GM12878 (cell line): ENCODE results near the gene AP1G2. TPM values are rescaled to one million over a fixed set of nuclear protein-coding genes. Genes with fewer than 3 reads are reported as not detected.

Experiments
- ATAC-seq: fragments of 200-7000 bp; cut with Tn5 transposase; 3 replicates; pipeline ENCODE4 v1.9.1; 2020; ENCODE audit warnings: mild to moderate bottlenecking, moderate library complexity
- BruUV-seq: library from RNA; stranded (reverse); fragments of 400-500 nt; replicated peaks from 2 replicates; lab custom pipeline; 2021; lab: Mats Ljungman, UMichigan
- CTCF ChIA-PET: fragments of 300-600 bp; sonication (Branson Sonifier 250); formaldehyde crosslinking; extraction: SDS; loops from one replicate; lab custom pipeline; 2021; ENCODE audit warnings: inconsistent platforms; lab: Yijun Ruan, JAX
- POLR2A ChIA-PET: fragments of 350-600 bp; formaldehyde crosslinking; extraction: SDS; loops from one replicate; lab custom pipeline; 2021; ENCODE audit warnings: inconsistent platforms; lab: Charles Lee
- RAD21 ChIA-PET: fragments of 300-600 bp; sonication (Branson Sonifier 250); formaldehyde crosslinking; loops from one replicate; lab custom pipeline; 2023; ENCODE audit warnings: antibody characterized with exemption; ENCODE audit not compliant: unreplicated experiment; lab: Charles Lee
- SMC1A ChIA-PET: fragments of 300-600 bp; sonication (Branson Sonifier 250); formaldehyde crosslinking; loops from one replicate; lab custom pipeline; 2023; ENCODE audit not compliant: unreplicated experiment, uncharacterized antibody; lab: Charles Lee
- DNase-seq: peaks from one replicate; pipeline ENCODE4 v3.0.0-alpha.2; 2011; ENCODE audit warnings: low read depth, low spot score
- FAIRE-seq: peaks from 3 replicates; lab custom pipeline; 2011; peaks lifted over from hg19 to GRCh38; lab: Jason Lieb, UNC
- H2AFZ ChIP-seq: 2 replicates; pipeline ENCODE4 v1.6.0; 2011; ENCODE audit warnings: low read depth, low read length, control low read depth; ENCODE audit not compliant: control insufficient read depth
- H3K27ac ChIP-seq: 2 replicates; pipeline ENCODE4 v1.5.1; 2011; ENCODE audit warnings: control low read depth; ENCODE audit not compliant: control insufficient read depth, insufficient read depth
- H3K27me3 ChIP-seq, 2 experiments: replicated peaks in 1 of 2; 2 replicates each; pipeline versions ENCODE4 v1.6.0 to v1.6.1; 2011; ENCODE audit warnings: low read length in 1 of 2; ENCODE audit not compliant: control insufficient read depth in 2 of 2, insufficient read depth in 2 of 2
- H3K36me3 ChIP-seq, 2 experiments: 2 replicates each; pipeline ENCODE4 v1.5.1; 2011; ENCODE audit warnings: low read length in 1 of 2; ENCODE audit not compliant: control insufficient read depth in 2 of 2, insufficient read depth in 2 of 2
- H3K4me1 ChIP-seq: 2 replicates; pipeline ENCODE4 v1.6.1; 2011; ENCODE audit warnings: mild to moderate bottlenecking, low read length, moderate library complexity, mixed read lengths; ENCODE audit not compliant: control insufficient read depth, insufficient read depth
- H3K4me2 ChIP-seq: 2 replicates; pipeline ENCODE4 v1.6.0; 2011; ENCODE audit warnings: control low read depth; ENCODE audit not compliant: control insufficient read depth, insufficient read depth
- H3K4me3 ChIP-seq: fragments of 200-600 bp; sonication (generic); 2 replicates; pipeline ENCODE4 v1.5.1; 2016
- H3K79me2 ChIP-seq: 2 replicates; pipeline ENCODE4 v1.6.0; 2011; ENCODE audit warnings: low read length; ENCODE audit not compliant: control insufficient read depth, insufficient read depth
- H3K9ac ChIP-seq: 2 replicates; pipeline ENCODE4 v1.8.0; 2011; ENCODE audit warnings: low read length, control low read depth, mixed read lengths; ENCODE audit not compliant: control insufficient read depth, insufficient read depth
- H3K9me3 ChIP-seq: replicated peaks from 3 replicates; pipeline ENCODE4 v1.5.1; 2011; ENCODE audit warnings: mild to moderate bottlenecking, low read length; ENCODE audit not compliant: control insufficient read depth, insufficient read depth
- H4K20me1 ChIP-seq: 2 replicates; pipeline ENCODE4 v1.6.0; 2011; ENCODE audit not compliant: control insufficient read depth, insufficient read depth
- E2F4 ChIP-seq: IDR thresholded peaks from 2 replicates; pipeline ENCODE4 v1.6.1; 2012; ENCODE audit warnings: low read depth, low read length, improper control_type of control experiment
- MYC ChIP-seq: IDR thresholded peaks from 2 replicates; pipeline ENCODE4 v1.6.1; 2011; ENCODE audit warnings: mild to moderate bottlenecking, low read length, moderate library complexity, inconsistent platforms; ENCODE audit not compliant: insufficient read depth, insufficient replicate concordance, insufficient read length, severe bottlenecking
- POLR2A ChIP-seq: IDR thresholded peaks from 2 replicates; pipeline ENCODE4 v1.6.1; 2011; ENCODE audit warnings: low read depth, mild to moderate bottlenecking, low read length
- ZBED1 ChIP-seq: IDR thresholded peaks from 2 replicates; pipeline ENCODE4 v1.6.1; 2016; ENCODE audit warnings: borderline replicate concordance
- ZSCAN29 ChIP-seq: fragments of 450-650 bp; IDR thresholded peaks from 2 replicates; pipeline ENCODE4 v1.6.1; 2017; ENCODE audit warnings: mild to moderate bottlenecking, moderate library complexity
- WGBS: methylation state at CpG from one replicate; pipeline ENCODE4 v1.1.6; 2016; ENCODE audit warnings: low lambda C conversion rate; ENCODE audit not compliant: insufficient replicate concordance, insufficient coverage; ENCODE audit errors: missing lambda C conversion rate; 5-methylcytosine and 5-hydroxymethylcytosine counted together
- in situ Hi-C: fragments of 300-500 bp; cut with MboI; formaldehyde crosslinking; loops from 9 replicates; pipeline ENCODE4 v1.14.3; 2018; ENCODE audit warnings: mixed read lengths
- intact Hi-C: fragments of 100-400 bp; cut with micrococcal nuclease; formaldehyde crosslinking; loops from one replicate; pipeline ENCODE4 v1.14.2; 2022; ENCODE audit not compliant: unreplicated experiment
- polyA plus RNA-seq, 11 experiments: library from polyadenylated mRNA; depleted of rRNA in 4 of 11; unstranded in 6 of 11; stranded (reverse) in 5 of 11; fragments of >200 nt; fragmentation: Nextera tagmentation in 4 of 11; fragmentation: Illumina TruSeq in 1 of 11; extraction: Ambion mirVana in 4 of 11; extraction: Trizol in 1 of 11; gene quantifications; 1 replicate in 1 of 11; 2 replicates in 10 of 11; pipeline versions ENCODE4 v1.2.1 to v1.2.3, GENCODE V29; 2011 to 2016; ENCODE audit warnings: inconsistent platforms in 2 of 11, missing spikeins in 2 of 11, low read depth in 1 of 11
- total RNA-seq, 4 experiments: library from RNA; depleted of rRNA in 3 of 4; stranded (reverse); fragments of >200 nt in 3 of 4; fragmentation: Illumina TruSeq in 1 of 4; extraction: Trizol in 1 of 4; gene quantifications; 2 replicates each; pipeline versions ENCODE4 v1.2.1 to v1.2.3, GENCODE V29; 2013 to 2021

The AP1G2 gene
- total and polyA plus RNA-seq, 10 of the 15 experiments (the other 5 are each of a cell fraction or from before 2014, with no cell fraction given) = 41.5 to 146 (median 103) TPM

GRCh38 chr14:23561259-23561658, 6.3 kb downstream of the AP1G2 start:
- peaks cover 17 to 23% of the 10 kb centered on the region in 2 experiments for H3K36me3 ChIP-seq
- H3K4me2 ChIP-seq = no peak overlapping the region
- peak; percentile 10; the same call in 1 of the 2 replicates for TF ChIP-seq POLR2A
- TF ChIP-seq ZBED1 = no peak
- TF ChIP-seq MYC = no peak
- no peak for TF ChIP-seq E2F4
- TF ChIP-seq ZSCAN29 = no peak
- peaks cover 27% of the 10 kb centered on the region for H3K79me2 ChIP-seq
- no peaks in the 10 kb centered on the region for H4K20me1 ChIP-seq
- CTCF ChIA-PET = interaction anchor here (0.6 to 13.1 kb wide), 14 partner anchors 9 to 516 kb away, joined by 3 to 436 read pairs (median 8); partner anchors contain the start of genes NGDN, PABPN1 and ZFHX2
- H3K9ac ChIP-seq = no peak overlapping the region
- no peak overlapping the region for H3K27ac ChIP-seq
- POLR2A ChIA-PET = interaction anchor here (0.9 to 3.8 kb wide), 3 partner anchors 83 to 724 kb away, joined by 3 to 14 read pairs (median 4); no protein-coding TSS in a partner anchor
- 96% methylated on average over 2 of the region's 2 CpGs for WGBS
- SMC1A ChIA-PET = interaction anchor here (1.0 to 9.7 kb wide), 3 partner anchors 12 to 91 kb away, joined by 3 to 124 read pairs (median 4); no protein-coding TSS in a partner anchor
- no peaks in the 10 kb centered on the region for H3K27me3 ChIP-seq
- no peaks in the 10 kb centered on the region for H3K9me3 ChIP-seq
- no peak overlapping the region for H3K4me3 ChIP-seq
- peaks cover 3% of the 10 kb centered on the region for H3K4me1 ChIP-seq
- FAIRE-seq (no peak), DNase-seq (no peak), ATAC-seq (no peak)
- H2AFZ ChIP-seq = no peak overlapping the region
- no TSS peak for BruUV-seq
- RAD21 ChIA-PET = interaction anchor here (3.3 kb wide), 1 partner anchor 81 kb away, joined by 39 read pairs; no protein-coding TSS in a partner anchor
- intact Hi-C loops = no loop called here
- in situ Hi-C loops = no loop called here
